Cerebellar nuclear complex (tissue), 1 donor: ENCODE data around the gene NAPSA.
A peak's percentile ranks its signal among the peaks of the same experiment; 100 is the strongest.

Source experiments
- DNase-seq, 2 experiments: peaks; one replicate each; lab custom pipeline; 2025; lab: John Stamatoyannopoulos, UW

Gene NAPSA

GRCh38 chr19:50384685-50385535 lies 19.5 kb upstream of the NAPSA start:
- no peak for DNase-seq

DNA sequence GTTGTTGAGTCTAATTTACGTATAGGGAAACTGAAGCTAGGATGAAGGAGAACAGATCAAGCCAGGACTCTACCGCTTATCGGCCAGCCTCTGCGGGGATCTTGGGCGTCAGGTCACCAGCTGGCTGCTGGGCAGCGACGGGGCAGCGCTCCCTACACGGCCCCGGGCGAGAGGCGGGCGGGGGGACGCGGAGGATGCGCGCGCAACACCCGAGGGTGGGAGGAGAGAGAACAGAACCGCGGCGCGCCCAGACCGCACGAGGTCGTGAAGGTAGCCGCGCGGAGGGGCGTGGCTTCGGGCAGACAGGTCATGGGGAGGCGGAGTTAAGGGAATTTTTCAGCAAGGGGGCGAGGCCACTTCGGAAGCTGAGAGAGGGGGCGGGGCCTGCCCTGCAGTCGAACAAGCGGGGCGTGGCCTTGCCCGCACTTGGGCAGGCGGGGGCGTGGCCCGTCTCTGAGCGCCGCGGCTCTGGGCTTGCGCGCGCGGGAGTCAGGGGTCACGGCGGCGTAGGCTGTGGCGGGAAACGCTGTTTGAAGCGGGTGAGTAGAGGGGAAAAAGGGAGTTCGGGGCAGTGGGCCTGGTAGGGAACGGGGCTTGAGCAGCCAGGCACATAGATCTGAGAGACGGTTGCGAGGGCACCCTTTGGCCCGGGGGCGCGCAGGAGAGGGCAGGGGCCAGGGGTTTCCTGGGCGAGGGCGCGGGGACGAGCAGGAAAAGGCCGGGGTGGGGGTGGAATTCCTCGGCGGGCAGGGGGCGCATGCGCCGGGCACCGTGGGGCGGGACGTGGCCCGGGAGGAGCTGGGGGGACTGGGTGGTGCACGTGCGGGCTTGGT lies 18.6 kb upstream of the NAPSA start, which contains the start of gene POLD1:
Gene POLD1 (plus strand): TSS at position 496 of the 833 bp plus-strand sequence. CDS start 14,505 bp downstream, outside the sequence.
- peak; percentile 61 for DNase-seq

DNA sequence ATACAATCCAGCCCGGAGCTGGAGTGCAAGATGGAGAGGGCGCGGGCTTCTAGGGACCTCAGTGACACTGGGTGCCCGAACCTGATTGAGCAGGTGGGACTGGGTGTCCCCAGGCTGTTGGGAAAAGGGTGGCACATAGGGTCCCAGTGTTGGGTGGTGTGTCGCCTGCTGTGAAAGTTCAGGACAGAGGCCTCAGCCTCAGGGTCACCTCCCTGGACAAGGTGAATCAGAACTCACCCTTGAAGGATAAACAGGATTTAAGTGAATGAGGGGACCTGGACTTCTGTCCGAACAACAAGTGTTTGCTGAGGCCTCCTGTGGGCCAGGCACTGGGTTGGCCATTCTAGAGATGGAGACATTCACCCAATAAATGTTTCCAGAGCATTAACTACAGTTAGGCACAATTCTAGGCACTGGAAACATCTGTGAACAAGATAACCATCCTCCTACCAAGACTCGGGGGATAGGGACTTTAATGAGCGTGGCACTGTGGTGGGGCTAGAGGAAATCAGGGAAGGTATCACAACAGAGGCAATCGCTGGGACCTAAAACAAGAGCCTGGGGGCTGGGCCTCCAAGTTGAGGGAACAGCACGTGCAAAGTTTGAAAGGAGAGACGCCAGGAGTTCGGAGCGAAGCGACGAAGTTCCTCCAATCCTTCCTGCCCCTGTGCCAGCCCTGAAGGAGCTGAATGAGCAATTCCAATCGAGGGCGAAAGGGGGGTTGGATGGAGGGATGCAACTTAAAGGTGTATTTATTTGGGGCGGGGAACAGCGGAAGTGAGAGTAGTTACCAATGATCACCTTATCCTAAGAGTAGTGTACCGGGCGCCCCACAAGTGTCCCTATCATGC lies 17.8 kb upstream of the NAPSA start:
- DNase-seq: no peak

DNA sequence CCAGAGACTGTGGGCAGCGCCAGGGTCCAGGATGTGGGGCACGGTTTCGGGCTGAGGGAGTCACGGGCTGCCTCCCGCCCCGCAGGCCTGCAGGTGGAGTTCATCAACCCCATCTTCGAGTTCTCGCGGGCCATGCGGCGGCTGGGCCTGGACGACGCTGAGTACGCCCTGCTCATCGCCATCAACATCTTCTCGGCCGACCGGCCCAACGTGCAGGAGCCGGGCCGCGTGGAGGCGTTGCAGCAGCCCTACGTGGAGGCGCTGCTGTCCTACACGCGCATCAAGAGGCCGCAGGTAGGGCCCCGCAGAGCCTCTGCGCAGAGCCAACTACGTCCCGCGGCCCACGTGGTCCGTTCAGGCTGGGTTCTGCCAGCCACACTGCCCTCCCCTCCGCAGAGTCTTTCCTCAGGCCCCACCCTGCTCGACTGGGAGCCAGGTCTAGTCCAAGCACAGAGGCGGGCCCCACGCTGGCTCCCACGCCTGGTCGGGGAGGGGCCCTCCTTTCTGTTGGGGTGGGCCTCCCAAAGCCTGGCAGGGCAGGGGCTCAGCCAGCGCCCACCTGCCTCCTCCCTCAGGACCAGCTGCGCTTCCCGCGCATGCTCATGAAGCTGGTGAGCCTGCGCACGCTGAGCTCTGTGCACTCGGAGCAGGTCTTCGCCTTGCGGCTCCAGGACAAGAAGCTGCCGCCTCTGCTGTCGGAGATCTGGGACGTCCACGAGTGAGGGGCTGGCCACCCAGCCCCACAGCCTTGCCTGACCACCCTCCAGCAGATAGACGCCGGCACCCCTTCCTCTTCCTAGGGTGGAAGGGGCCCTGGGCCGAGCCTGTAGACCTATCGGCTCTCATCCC lies 16.7 kb upstream of the NAPSA start:
- DNase-seq: no peak

GRCh38 chr19:50380751-50381151 lies 15.3 kb upstream of the NAPSA start:
- no peak for DNase-seq

DNA sequence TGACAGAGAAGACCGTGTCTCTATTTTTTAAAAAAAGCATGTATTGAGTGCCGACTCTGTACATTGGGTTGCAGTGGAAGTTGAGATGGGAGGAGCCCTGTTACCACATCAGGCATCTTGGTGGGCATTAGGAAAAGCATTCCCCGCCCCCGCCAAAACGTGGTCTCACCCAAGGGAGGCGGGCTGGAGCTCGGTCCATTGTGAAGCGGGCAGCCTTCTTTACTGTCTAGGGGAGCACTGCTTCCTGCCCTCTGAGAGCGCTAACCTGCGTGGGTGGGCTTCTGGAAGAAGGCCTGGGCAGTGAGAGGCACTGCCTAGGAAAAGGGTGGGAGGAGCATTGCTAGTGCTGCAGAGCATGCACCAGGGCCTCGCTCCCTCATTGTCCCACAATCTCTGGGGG lies 14.7 kb upstream of the NAPSA start:
- no peak for DNase-seq

GRCh38 chr19:50379602-50380001 lies 14.2 kb upstream of the NAPSA start:
- no peak for DNase-seq

- no peak for DNase-seq
Observed at GRCh38 chr19:50378863-50379236, 13.4 kb upstream of the NAPSA start.

DNA sequence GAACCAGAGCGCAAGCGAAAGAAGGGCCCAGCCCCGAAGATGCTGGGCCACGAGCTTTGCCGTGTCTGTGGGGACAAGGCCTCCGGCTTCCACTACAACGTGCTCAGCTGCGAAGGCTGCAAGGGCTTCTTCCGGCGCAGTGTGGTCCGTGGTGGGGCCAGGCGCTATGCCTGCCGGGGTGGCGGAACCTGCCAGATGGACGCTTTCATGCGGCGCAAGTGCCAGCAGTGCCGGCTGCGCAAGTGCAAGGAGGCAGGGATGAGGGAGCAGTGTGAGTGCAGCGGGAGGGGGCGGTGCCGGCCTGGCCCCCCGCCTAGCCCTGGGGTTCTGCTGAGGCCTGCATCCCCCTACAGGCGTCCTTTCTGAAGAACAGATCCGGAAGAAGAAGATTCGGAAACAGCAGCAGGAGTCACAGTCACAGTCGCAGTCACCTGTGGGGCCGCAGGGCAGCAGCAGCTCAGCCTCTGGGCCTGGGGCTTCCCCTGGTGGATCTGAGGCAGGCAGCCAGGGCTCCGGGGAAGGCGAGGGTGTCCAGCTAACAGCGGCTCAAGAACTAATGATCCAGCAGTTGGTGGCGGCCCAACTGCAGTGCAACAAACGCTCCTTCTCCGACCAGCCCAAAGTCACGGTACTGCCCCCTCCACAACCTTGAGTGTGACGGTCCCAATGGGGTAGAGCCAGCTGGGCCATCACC lies 12.9 kb upstream of the NAPSA start:
- DNase-seq: no peak

DNA sequence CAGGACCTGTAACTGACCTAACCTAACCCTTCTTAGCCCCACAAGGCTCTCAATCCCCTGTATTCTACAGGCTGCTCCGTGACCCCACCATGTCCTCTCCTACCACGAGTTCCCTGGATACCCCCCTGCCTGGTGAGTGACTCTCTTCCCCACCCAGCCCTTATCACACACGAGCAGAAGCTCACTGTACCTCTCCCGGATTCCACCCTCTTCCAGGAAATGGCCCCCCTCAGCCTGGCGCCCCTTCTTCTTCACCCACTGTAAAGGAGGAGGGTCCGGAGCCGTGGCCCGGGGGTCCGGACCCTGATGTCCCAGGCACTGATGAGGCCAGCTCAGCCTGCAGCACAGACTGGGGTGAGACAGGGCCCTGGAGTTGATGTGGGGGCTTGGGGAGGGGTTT lies 12.1 kb upstream of the NAPSA start:
- DNase-seq: no peak

DNA sequence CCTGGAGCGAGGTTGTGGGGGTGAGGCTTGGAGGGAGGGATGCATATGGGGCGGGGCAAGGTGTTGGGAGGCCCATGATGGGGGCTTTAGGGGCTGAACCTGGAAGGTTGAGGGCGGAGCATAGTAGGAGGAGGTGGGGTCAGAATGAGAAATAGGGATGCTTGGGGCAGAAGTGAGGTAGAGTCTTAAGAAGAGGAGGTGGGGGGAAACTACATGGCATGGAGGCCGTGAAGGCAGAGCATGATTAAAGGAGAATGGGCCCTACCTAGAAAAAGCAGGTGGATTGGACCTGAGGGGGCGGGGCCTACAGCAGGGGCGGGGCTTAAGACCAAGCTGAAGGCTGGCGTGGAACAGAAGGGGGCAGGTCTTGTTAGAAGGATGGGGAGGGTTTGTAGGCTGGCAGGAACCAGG lies 11.6 kb upstream of the NAPSA start:
- no peak for DNase-seq

GRCh38 chr19:50376166-50377050 lies 11.0 kb upstream of the NAPSA start, which contains the start of gene NR1H2:
Gene NR1H2 (plus strand): TSS chr19:50376457. CDS start chr19:50377606, 1,149 bp downstream.
- peak; percentile 55 to 80 for DNase-seq

- no peak for DNase-seq
Observed at GRCh38 chr19:50371914-50372475, 6.6 kb upstream of the NAPSA start.

DNA sequence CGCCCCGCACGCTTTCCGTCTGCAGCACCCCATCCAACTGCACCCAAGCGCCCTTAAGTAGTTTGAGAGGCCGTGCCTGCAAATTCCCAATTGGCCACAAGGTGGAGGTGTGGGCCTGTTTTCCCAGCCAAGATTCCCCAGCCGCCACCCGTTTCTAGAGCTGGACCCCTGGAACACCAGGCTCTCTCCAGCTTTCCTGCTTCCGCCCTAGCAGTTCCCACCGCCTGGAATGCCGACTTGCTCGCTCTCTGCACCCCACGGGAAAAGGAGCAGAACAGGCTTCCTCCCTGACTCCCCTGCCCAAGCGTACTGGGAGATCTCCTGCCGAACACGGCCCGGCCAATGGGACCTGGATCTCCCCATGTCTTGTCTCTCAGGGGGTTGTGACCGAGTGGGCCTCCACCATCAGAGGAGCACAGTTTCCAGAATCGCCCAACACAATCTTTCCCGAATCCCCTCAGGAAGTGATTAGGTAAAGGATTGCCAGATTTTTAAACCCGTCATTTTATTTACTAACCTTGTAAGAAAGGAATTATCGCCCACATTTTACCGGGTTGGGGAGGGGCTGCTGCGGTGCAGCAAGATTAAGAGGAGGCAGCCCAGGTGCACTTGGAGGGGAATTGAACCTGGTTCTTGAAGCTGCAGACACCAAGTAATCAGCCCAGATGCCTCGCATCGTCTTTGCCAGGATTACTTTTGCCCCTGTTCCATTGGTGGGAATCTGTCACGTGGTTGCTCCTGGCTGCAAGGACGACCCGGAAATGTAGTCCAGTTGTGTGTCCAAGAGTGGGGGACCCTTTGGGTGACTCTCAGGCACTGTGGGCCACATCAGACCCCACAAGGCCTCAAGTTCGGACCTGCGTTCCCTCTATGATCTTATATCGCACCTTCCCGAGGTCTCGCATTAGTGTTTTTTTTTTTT lies 3.5 kb upstream of the NAPSA start:
- peak in 1 of 2 experiments; percentile 51 for DNase-seq

GRCh38 chr19:50362656-50363424 lies 2.6 kb downstream of the NAPSA start:
- DNase-seq: no peak

DNA sequence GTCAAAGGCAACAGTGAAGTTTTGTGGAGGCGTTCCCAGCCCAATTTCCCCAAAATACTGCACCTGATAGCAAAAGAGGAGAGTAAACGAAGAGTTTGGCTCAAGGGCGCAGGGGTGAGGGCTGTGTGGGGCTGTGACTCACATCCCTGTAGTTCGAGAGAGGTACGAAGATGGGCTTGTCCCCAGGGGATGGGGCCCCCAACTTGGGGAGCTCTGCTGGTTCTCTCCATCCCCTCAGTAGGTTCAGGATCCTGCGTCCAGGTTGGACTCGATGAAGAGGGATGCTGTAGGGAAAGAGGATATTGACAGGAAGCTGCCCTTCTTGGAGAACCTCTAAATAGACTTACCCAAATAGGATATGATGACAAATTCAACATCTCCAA lies 3.4 kb downstream of the NAPSA start:
- no peak for DNase-seq
